Measurements from ENCODE around the gene RBBP7. TPM values are rescaled to one million over a fixed set of nuclear protein-coding genes. Genes with fewer than 3 reads are reported as not detected.
A peak's percentile ranks its signal among the peaks of the same experiment; 100 is the strongest.

Gene RBBP7
- total and polyA plus RNA-seq, 8 donors: 29.1 to 90.0 (median 45.2) TPM

DNA sequence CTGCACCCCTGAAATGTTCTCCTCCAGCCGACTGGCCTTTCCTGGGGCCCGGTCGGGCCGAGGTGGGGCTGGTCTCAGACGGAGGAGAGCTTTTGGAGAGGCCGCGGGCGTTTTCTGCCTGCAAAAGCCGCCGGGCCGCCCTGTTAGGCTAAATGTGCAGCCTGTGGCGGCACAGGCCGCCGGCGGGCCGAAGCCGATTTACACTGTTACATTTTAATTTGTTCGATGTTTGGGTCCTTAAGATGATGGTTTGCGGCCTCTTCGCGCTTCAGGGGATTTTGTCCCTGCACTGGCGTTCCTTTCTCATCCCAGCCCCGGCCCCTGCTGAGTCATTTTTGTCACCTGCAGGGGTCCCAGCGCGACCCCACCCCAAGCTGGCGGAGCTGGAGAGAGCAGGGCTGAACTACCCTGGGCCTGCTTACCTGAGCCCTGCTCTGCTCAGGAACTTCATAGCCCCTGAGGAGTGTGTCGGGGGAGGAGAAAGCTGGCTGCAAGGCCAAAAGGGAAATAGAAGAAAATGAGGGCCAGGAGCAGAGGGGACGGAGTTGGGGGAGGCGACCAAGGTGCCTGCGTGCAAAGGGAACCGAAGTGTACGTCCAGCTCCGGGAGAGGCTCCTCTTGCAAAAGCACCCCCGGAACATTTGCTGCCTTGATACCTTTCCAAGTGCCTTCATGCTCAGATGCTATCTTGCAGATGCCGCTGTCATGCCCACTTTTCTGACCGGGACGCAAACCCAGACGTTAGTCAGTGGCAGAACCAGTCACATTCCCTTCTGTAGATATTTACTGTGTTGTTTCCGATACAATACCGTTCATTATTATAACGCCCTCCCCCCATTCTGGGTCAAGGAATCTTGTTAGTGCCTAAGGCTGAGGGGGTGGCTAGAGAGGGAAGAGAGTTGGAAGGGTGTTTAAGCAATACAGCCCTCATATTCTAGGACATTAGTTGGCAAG is 977 bp upstream of the RBBP7 start:
- peaks cover 0 to 18% (median 0%) of the 10 kb centered on the region in 4 donors for H3K27me3 ChIP-seq
- DNase-seq (peak; percentile 7 to 77 (median 30)), ATAC-seq (peak in 3 of 4 donors; percentile 12 to 26 (median 21)), FAIRE-seq (no peak)
- intact Hi-C loops (cut with DNase I): no loop called here
- peak overlapping the region; percentile 41 to 50 (median 46) for H3K4me3 ChIP-seq
- TF ChIP-seq, protein P1, sequence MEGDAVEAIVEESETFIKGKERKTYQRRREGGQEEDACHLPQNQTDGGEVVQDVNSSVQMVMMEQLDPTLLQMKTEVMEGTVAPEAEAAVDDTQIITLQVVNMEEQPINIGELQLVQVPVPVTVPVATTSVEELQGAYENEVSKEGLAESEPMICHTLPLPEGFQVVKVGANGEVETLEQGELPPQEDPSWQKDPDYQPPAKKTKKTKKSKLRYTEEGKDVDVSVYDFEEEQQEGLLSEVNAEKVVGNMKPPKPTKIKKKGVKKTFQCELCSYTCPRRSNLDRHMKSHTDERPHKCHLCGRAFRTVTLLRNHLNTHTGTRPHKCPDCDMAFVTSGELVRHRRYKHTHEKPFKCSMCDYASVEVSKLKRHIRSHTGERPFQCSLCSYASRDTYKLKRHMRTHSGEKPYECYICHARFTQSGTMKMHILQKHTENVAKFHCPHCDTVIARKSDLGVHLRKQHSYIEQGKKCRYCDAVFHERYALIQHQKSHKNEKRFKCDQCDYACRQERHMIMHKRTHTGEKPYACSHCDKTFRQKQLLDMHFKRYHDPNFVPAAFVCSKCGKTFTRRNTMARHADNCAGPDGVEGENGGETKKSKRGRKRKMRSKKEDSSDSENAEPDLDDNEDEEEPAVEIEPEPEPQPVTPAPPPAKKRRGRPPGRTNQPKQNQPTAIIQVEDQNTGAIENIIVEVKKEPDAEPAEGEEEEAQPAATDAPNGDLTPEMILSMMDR (IDR thresholded peaks at IDR 0.05): no peak
- H3K36me3 ChIP-seq: no peaks in the 10 kb centered on the region
- H3K4me1 ChIP-seq: peaks cover 0 to 9% (median 0%) of the 10 kb centered on the region in 3 donors
- 4 to 20% methylated on average over 40 to 41 of the region's 41 CpGs for WGBS, 2 donors
- no peaks in the 10 kb centered on the region for H3K9me3 ChIP-seq
- H3K27ac ChIP-seq: peak overlapping the region; percentile 67 to 77 (median 73)

DNA sequence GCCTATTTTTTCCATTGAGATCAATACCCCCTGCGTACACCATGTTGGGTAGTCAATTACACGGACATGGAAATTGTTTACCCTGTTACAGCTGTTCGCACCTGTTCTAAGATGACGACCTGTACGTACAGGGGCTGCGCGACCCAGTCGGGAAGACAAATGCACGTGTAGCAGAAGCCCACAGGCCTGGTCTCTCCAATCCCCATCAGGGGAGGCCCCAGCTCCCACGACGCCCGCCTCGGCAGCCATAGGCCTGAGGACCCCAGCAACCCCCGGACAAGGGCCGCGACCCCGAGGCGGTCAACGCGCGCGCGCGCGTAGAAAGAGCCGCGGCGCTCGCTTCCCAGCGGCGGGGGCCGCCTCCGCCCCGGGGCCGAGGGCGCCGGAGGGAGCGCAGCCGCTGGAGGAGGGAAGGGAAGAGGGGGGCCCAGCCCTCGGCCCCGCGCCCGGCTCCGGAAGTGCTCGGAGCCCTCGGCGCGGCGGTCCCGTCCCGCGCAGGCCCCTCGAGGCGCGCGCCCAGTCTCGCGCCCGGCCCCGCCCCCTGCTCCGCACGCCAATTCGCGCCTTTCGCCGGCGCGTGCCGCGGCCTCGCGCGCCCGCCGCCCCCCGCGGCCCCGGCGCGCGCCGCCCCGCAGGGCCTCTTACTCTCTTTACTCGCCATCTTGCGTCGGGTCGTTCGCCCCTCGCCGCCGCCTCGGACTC is 618 bp downstream of the RBBP7 start:
- DNase-seq (peak in 5 of 6 donors; percentile 14 to 73 (median 61)), FAIRE-seq (no peak), ATAC-seq (peak; percentile 12 to 25 (median 16))
- Histone ChIP-seq H3K27me3 (peaks cover 0 to 20% (median 0%) of the 10 kb centered on the region in 4 donors), H3K27ac (peak overlapping the region; percentile 62 to 83 (median 78)), H3K4me1 (peaks cover 0 to 9% (median 0%) of the 10 kb centered on the region in 3 donors), H3K36me3 (no peaks in the 10 kb centered on the region), H3K9me3 (no peaks in the 10 kb centered on the region), H3K4me3 (peak overlapping the region; percentile 36 to 63 (median 44))
- WGBS, 2 donors: 0 to 4% methylated on average over 30 to 86 of the region's 92 CpGs
- TF ChIP-seq, protein P1 (IDR thresholded peaks at IDR 0.05): no peak
- intact Hi-C loops (cut with DNase I): no loop called here

DNA sequence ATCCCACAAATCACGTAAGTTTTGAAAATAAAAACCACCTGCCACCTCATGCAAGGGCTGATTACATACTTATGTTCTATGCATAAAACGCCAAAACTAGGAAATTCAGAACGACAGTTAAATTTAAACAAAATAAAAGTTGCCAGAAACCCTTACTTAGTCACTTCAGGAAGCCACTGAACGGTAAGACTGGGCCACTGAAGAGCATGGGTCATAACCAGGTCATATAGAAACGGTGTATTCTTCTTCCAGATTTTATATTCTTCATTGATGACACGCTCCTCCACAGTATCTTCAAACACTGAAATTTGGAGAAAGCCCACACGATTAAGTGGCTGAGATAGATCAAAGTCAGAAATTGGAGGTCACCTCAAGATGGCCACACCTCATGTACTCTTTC is 1.2 kb downstream of the RBBP7 start:
- no peak for FAIRE-seq
- Histone ChIP-seq H3K27ac (peak overlapping the region in 1 of 4 donors; percentile 81), H3K4me3 (peak overlapping the region in 3 of 4 donors; percentile 39 to 63 (median 50)), H3K27me3 (peaks cover 0 to 15% (median 0%) of the 10 kb centered on the region in 4 donors), H3K9me3 (no peaks in the 10 kb centered on the region), H3K36me3 (no peaks in the 10 kb centered on the region), H3K4me1 (peaks cover 0 to 9% (median 0%) of the 10 kb centered on the region in 3 donors)
- WGBS, 2 donors: 5 to 34% methylated on average over 7 of the region's 7 CpGs
- no peak for DNase-seq
- no peak for ATAC-seq
- TF ChIP-seq, protein P1 (IDR thresholded peaks at IDR 0.05): no peak
- intact Hi-C loops (cut with DNase I): no loop called here

DNA sequence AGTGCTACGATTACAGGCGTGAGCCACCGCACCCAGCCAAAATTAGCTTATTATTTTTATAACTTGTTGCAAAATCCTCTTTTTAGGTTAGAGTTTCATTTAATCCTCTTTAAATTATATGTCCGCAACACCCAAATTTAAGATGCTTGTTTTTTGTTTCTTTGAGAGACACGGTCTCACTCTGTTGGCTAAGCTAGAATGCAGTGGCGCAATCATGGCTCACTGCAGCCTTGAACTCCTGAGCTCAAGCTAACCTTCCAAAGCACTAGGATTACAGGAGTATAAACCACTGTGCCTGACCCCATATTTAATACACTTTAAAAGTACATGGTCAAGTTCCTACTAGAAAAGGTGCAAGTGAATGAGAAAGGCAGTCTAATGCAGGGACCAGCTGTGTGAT is 2.2 kb downstream of the RBBP7 start:
- H3K36me3 ChIP-seq: no peaks in the 10 kb centered on the region
- intact Hi-C loops (cut with DNase I): no loop called here
- no peak overlapping the region for H3K4me3 ChIP-seq
- no peak overlapping the region for H3K27ac ChIP-seq
- WGBS, 2 donors: 91 to 94% methylated on average over 6 of the region's 6 CpGs
- peaks cover 0 to 16% (median 0%) of the 10 kb centered on the region in 4 donors for H3K27me3 ChIP-seq
- ATAC-seq (no peak), FAIRE-seq (no peak), DNase-seq (no peak)
- TF ChIP-seq, protein P1 (IDR thresholded peaks at IDR 0.05): no peak
- no peaks in the 10 kb centered on the region for H3K9me3 ChIP-seq
- H3K4me1 ChIP-seq: peaks cover 0 to 9% (median 0%) of the 10 kb centered on the region in 3 donors
